Body of pancreas (tissue), 4 donors: ENCODE measurements around the gene ZG16B. TPM values are rescaled to one million over a fixed set of nuclear protein-coding genes. Genes with fewer than 3 reads are reported as not detected.

ENCODE experiments used
- ATAC-seq: fragments of 150-250 bp; one replicate; pipeline ENCODE4 v1.9.1; 2016
- DNase-seq, 4 donors: peaks; one replicate each; pipeline ENCODE4 v3.0.0-alpha.2; 2019
- H3K27ac ChIP-seq, 4 donors: fragments of 200-600 bp; sonication (generic); 1 replicate in 3 of 4; 2 replicates in 1 of 4; pipeline versions ENCODE4 v1.5.1 to v1.6.1; 2016 to 2019; ENCODE audit warnings: mild to moderate bottlenecking in 1 of 4, mixed read lengths in 1 of 4, moderate library complexity in 1 of 4
- H3K27me3 ChIP-seq, 2 donors: fragments of 200-600 bp; sonication (generic); one replicate each; pipeline ENCODE4 v1.6.0; 2016; ENCODE audit warnings: mild to moderate bottlenecking in 1 of 2
- H3K36me3 ChIP-seq, 2 donors: fragments of 200-600 bp; sonication (generic); replicated peaks in 1 of 2; 2 replicates each; pipeline ENCODE4 v1.5.1; 2016; ENCODE audit warnings: low read depth in 2 of 2; ENCODE audit not compliant: insufficient read depth in 1 of 2
- H3K4me1 ChIP-seq: fragments of 200-600 bp; sonication (generic); one replicate; pipeline ENCODE4 v1.6.0; 2016
- H3K4me3 ChIP-seq, 2 donors: fragments of 200-600 bp; sonication (generic); 1 replicate in 1 of 2; 2 replicates in 1 of 2; pipeline ENCODE4 v1.5.1; 2016 to 2019
- H3K9me3 ChIP-seq, 3 donors: fragments of 200-600 bp; sonication (generic); 1 replicate in 2 of 3; 2 replicates in 1 of 3; pipeline ENCODE4 v1.5.1; 2016
- CTCF ChIP-seq, 7 experiments: fragments of 450-650 bp in 4 of 7; fragments of 200-600 bp in 3 of 7; sonication (generic) in 3 of 7; IDR thresholded peaks; one replicate each; pipeline ENCODE4 v1.5.1; 2016 to 2019; ENCODE audit warnings: antibody characterized with exemption in 7 of 7
- POLR2A ChIP-seq, 3 donors: fragments of 450-650 bp; IDR thresholded peaks; one replicate each; pipeline ENCODE4 v1.6.1; 2016; ENCODE audit warnings: antibody characterized with exemption in 3 of 3, mild to moderate bottlenecking in 2 of 3
- WGBS, 2 donors: methylation state at CpG; one replicate each; pipeline ENCODE4 v1.1.5; 2017; 5-methylcytosine and 5-hydroxymethylcytosine counted together
- intact Hi-C: fragments of 100-400 bp; cut with DNase I; formaldehyde crosslinking; loops from one replicate; pipeline ENCODE4 v1.15.1; 2023
- total RNA-seq, 2 donors: library from RNA; depleted of rRNA; stranded (reverse); fragments of >200 nt; gene quantifications; one replicate each; pipeline ENCODE4 v1.1.0, GENCODE V29; 2016

ZG16B gene
- total RNA-seq, 2 donors from 2014 or later = not detected

- TF ChIP-seq CTCF (IDR thresholded peaks at IDR 0.05) (no peak), POLR2A (IDR thresholded peaks at IDR 0.05) (no peak)
- H3K4me1 ChIP-seq = peaks cover 9% of the 10 kb centered on the region
- WGBS, 2 donors = 70% methylated on average over 39 of the region's 39 CpGs; no CpG with 5 or more reads in 1 of the 2 donors
- no peak overlapping the region for H3K27ac ChIP-seq
- DNase-seq (no peak), ATAC-seq (no peak)
- H3K36me3 ChIP-seq = no peaks in the 10 kb centered on the region
- no peaks in the 10 kb centered on the region for H3K9me3 ChIP-seq
- intact Hi-C loops = no loop called here
- H3K27me3 ChIP-seq = no peaks in the 10 kb centered on the region
- H3K4me3 ChIP-seq = no peak overlapping the region
Measured at GRCh38 chr16:2798723-2799204, 31.3 kb upstream of the ZG16B start.

GRCh38 chr16:2799205-2799858 lies 30.8 kb upstream of the ZG16B start:
- H3K27ac ChIP-seq = no peak overlapping the region
- TF ChIP-seq POLR2A (IDR thresholded peaks at IDR 0.05) (no peak), CTCF (IDR thresholded peaks at IDR 0.05) (no peak)
- H3K4me3 ChIP-seq = no peak overlapping the region
- peak in 1 of 4 donors; percentile 0 for DNase-seq
- H3K4me1 ChIP-seq = peaks cover 5% of the 10 kb centered on the region
- no peaks in the 10 kb centered on the region for H3K27me3 ChIP-seq
- no peak for ATAC-seq
- H3K36me3 ChIP-seq = no peaks in the 10 kb centered on the region
- 74 to 84% methylated on average over 17 to 21 of the region's 21 CpGs for WGBS, 2 donors
- H3K9me3 ChIP-seq = no peaks in the 10 kb centered on the region
- intact Hi-C loops = no loop called here

- Histone ChIP-seq H3K4me3 (no peak overlapping the region), H3K9me3 (no peaks in the 10 kb centered on the region), H3K36me3 (no peaks in the 10 kb centered on the region), H3K27ac (no peak overlapping the region), H3K27me3 (no peaks in the 10 kb centered on the region), H3K4me1 (peaks cover under 1% of the 10 kb centered on the region)
- no peak for ATAC-seq
- 50 to 85% methylated on average over 1 of the region's 1 CpG for WGBS, 2 donors
- peak in 1 of 4 donors; percentile 3 for DNase-seq
- TF ChIP-seq POLR2A (IDR thresholded peaks at IDR 0.05) (no peak), CTCF (IDR thresholded peaks at IDR 0.05) (no peak)
- intact Hi-C loops = no loop called here
Measured at GRCh38 chr16:2799859-2800226, 30.3 kb upstream of the ZG16B start.

- no peak for ATAC-seq
- WGBS, 2 donors = 82 to 85% methylated on average over 3 of the region's 3 CpGs
- no peaks in the 10 kb centered on the region for H3K9me3 ChIP-seq
- H3K27me3 ChIP-seq = no peaks in the 10 kb centered on the region
- no peaks in the 10 kb centered on the region for H3K36me3 ChIP-seq
- TF ChIP-seq CTCF (IDR thresholded peaks at IDR 0.05) (no peak), POLR2A (IDR thresholded peaks at IDR 0.05) (no peak)
- H3K4me1 ChIP-seq = no peaks in the 10 kb centered on the region
- no peak for DNase-seq
- intact Hi-C loops = no loop called here
- no peak overlapping the region for H3K27ac ChIP-seq
- H3K4me3 ChIP-seq = no peak overlapping the region
Measured at GRCh38 chr16:2803545-2804195, 26.4 kb upstream of the ZG16B start.
